ENCODE results near the gene CILP.
"Not testable (repeated sequence)": the region's sequence is repeated elsewhere in the genome, so short reads cannot be mapped to it uniquely, and the experiment has no call there.

DNA sequence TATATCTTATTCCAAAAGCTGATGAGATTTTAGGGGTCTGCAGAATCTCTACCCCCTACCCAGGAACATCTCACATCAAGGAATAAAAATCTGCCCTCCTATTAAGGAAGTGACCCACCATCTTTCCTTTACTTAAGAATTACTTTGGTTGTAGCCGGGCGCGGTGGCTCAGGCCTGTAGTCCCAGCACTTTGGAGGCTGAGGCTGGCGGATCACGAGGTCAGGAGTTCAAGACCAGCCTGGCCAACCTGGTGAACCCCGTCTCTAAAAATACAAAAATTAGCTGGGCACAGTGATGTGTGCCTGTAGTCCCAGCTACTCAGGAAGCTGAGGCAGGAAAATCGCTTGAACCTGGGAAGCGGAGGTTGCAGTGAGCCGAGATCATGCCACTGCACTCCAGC is 22.8 kb downstream of the CILP start:
- not testable (repeated sequence) for TF ChIP-seq POLR2A, EP300 (IDR thresholded peaks at IDR 0.05)
- TF ChIP-seq, protein P1, sequence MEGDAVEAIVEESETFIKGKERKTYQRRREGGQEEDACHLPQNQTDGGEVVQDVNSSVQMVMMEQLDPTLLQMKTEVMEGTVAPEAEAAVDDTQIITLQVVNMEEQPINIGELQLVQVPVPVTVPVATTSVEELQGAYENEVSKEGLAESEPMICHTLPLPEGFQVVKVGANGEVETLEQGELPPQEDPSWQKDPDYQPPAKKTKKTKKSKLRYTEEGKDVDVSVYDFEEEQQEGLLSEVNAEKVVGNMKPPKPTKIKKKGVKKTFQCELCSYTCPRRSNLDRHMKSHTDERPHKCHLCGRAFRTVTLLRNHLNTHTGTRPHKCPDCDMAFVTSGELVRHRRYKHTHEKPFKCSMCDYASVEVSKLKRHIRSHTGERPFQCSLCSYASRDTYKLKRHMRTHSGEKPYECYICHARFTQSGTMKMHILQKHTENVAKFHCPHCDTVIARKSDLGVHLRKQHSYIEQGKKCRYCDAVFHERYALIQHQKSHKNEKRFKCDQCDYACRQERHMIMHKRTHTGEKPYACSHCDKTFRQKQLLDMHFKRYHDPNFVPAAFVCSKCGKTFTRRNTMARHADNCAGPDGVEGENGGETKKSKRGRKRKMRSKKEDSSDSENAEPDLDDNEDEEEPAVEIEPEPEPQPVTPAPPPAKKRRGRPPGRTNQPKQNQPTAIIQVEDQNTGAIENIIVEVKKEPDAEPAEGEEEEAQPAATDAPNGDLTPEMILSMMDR (IDR thresholded peaks at IDR 0.05), result not testable (repeated sequence)

All from tibial nerve (tissue), 4 donors.